DOHH2 (cell line): ENCODE results near the gene PIGQ.
"Not testable (repeated sequence)": the region's sequence is repeated elsewhere in the genome, so short reads cannot be mapped to it uniquely, and the experiment has no call there.

ENCODE experiments used
- H3F3A ChIP-seq: fragments of 200-600 bp; sonication (generic), shearing (Covaris generic); 2 replicates; pipeline ENCODE4 v1.6.0; 2016; ENCODE audit warnings: antibody characterized with exemption, mild to moderate bottlenecking; ENCODE audit not compliant: control insufficient read depth, insufficient read depth
- H3K27ac ChIP-seq: fragments of 200-600 bp; sonication (generic); 2 replicates; pipeline ENCODE4 v1.5.1; 2014; ENCODE audit warnings: low read depth, mild to moderate bottlenecking, low read length, moderate library complexity
- H3K27me3 ChIP-seq: fragments of 200-600 bp; sonication (generic); 2 replicates; pipeline ENCODE4 v1.6.1; 2014; ENCODE audit warnings: mild to moderate bottlenecking, low read length, mixed read lengths; ENCODE audit not compliant: control insufficient read depth
- H3K36me3 ChIP-seq: fragments of 200-600 bp; sonication (generic); 2 replicates; pipeline ENCODE4 v1.6.1; 2014; ENCODE audit warnings: mild to moderate bottlenecking, low read length, moderate library complexity, mixed read lengths; ENCODE audit not compliant: control insufficient read depth
- H3K4me1 ChIP-seq: fragments of 200-600 bp; sonication (generic); 2 replicates; pipeline ENCODE4 v1.6.1; 2014; ENCODE audit warnings: mild to moderate bottlenecking, low read length, mixed read lengths; ENCODE audit not compliant: control insufficient read depth
- H3K4me2 ChIP-seq: fragments of 200-600 bp; sonication (generic); 2 replicates; pipeline ENCODE4 v1.6.0; 2014; ENCODE audit warnings: mild to moderate bottlenecking, low read length, moderate library complexity
- H3K4me3 ChIP-seq: fragments of 200-600 bp; sonication (generic); 2 replicates; pipeline ENCODE4 v1.5.1; 2014; ENCODE audit warnings: mild to moderate bottlenecking, low read length, mixed read lengths
- H3K79me2 ChIP-seq: fragments of 200-600 bp; sonication (generic); 2 replicates; pipeline ENCODE4 v1.6.1; 2014; ENCODE audit warnings: mild to moderate bottlenecking, low read length, mixed read lengths; ENCODE audit not compliant: control insufficient read depth
- H3K9me2 ChIP-seq: fragments of 200-600 bp; sonication (generic); replicated peaks from 2 replicates; pipeline ENCODE4 v1.6.1; 2014; ENCODE audit warnings: mild to moderate bottlenecking, low read length, mixed read lengths; ENCODE audit not compliant: control insufficient read depth
- H3K9me3 ChIP-seq: fragments of 200-600 bp; sonication (generic); 2 replicates; pipeline ENCODE4 v1.6.1; 2014; ENCODE audit warnings: antibody characterized with exemption, low read length, mixed read lengths; ENCODE audit not compliant: control insufficient read depth, insufficient read depth
- H4K20me1 ChIP-seq: fragments of 200-600 bp; sonication (generic); 2 replicates; pipeline ENCODE4 v1.6.0; 2014; ENCODE audit warnings: low read depth, mild to moderate bottlenecking, antibody characterized with exemption, low read length, moderate library complexity; ENCODE audit not compliant: control insufficient read depth, insufficient read depth
- EZH2phosphoT487 ChIP-seq: fragments of 200-600 bp; sonication (generic); IDR thresholded peaks from 2 replicates; pipeline ENCODE4 v1.6.1; 2017; ENCODE audit warnings: borderline replicate concordance, mild to moderate bottlenecking, antibody characterized with exemption, low read length, moderate library complexity, mixed read lengths
- TF ChIP-seq, protein P1 (sequence below): fragments of 200-600 bp; sonication (generic); IDR thresholded peaks from one replicate; pipeline ENCODE4 v1.5.1; 2014; ENCODE audit warnings: antibody characterized with exemption, mild to moderate bottlenecking, low read depth, low read length; ENCODE audit not compliant: poor library complexity, severe bottlenecking

The PIGQ gene

DNA sequence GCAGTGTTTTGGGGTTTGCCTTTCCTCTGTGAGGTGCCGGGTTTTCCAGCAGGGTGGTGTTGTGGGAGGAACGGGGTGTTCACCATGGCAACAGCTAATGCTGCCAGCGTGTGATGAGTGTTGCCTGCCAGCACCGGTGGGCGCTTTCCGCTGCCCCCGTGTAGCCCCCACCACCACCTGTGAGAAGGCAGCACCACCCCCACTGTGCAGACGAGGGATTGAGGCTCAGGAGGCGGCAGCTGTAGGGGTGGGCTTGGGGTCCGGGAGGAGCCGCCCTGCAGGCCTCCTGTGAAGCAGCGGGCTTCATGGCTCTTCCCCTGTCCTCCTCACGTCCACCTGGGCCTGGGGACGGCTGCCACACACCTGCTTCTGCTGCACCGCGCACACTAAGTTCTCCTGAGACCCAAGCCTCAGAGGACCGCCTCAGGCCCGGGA lies 25.3 kb downstream of the PIGQ start:
- Histone ChIP-seq H4K20me1 (peaks cover 4% of the 10 kb centered on the region; the same call in 1 of the 2 replicates), H3K4me1 (peaks cover 34% of the 10 kb centered on the region), H3K27ac (no peak overlapping the region), H3K9me3 (no peaks in the 10 kb centered on the region; the same call in 1 of the 2 replicates), H3K36me3 (peaks cover 4% of the 10 kb centered on the region), H3K4me3 (no peak overlapping the region), H3F3A (no peaks in the 10 kb centered on the region), H3K4me2 (no peak overlapping the region), H3K79me2 (peaks cover 61% of the 10 kb centered on the region), H3K9me2 (no peaks in the 10 kb centered on the region), H3K27me3 (no peaks in the 10 kb centered on the region)
- TF ChIP-seq, protein P1, sequence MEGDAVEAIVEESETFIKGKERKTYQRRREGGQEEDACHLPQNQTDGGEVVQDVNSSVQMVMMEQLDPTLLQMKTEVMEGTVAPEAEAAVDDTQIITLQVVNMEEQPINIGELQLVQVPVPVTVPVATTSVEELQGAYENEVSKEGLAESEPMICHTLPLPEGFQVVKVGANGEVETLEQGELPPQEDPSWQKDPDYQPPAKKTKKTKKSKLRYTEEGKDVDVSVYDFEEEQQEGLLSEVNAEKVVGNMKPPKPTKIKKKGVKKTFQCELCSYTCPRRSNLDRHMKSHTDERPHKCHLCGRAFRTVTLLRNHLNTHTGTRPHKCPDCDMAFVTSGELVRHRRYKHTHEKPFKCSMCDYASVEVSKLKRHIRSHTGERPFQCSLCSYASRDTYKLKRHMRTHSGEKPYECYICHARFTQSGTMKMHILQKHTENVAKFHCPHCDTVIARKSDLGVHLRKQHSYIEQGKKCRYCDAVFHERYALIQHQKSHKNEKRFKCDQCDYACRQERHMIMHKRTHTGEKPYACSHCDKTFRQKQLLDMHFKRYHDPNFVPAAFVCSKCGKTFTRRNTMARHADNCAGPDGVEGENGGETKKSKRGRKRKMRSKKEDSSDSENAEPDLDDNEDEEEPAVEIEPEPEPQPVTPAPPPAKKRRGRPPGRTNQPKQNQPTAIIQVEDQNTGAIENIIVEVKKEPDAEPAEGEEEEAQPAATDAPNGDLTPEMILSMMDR = no peak
- no peak for TF ChIP-seq EZH2phosphoT487

- Histone ChIP-seq H3K27ac (no peak overlapping the region), H3K4me2 (no peak overlapping the region), H3K36me3 (peaks cover 4% of the 10 kb centered on the region), H3K4me1 (peaks cover 25% of the 10 kb centered on the region), H3K9me2 (no peaks in the 10 kb centered on the region), H3K27me3 (no peaks in the 10 kb centered on the region), H3K79me2 (peaks cover 53% of the 10 kb centered on the region), H3K9me3 (no peaks in the 10 kb centered on the region; the same call in 1 of the 2 replicates), H3F3A (no peaks in the 10 kb centered on the region), H3K4me3 (no peak overlapping the region), H4K20me1 (no peaks in the 10 kb centered on the region; the same call in 1 of the 2 replicates)
- TF ChIP-seq, protein P1 = no peak
- no peak for TF ChIP-seq EZH2phosphoT487
Observed at GRCh38 chr16:595942-596735, 26.4 kb downstream of the PIGQ start.

DNA sequence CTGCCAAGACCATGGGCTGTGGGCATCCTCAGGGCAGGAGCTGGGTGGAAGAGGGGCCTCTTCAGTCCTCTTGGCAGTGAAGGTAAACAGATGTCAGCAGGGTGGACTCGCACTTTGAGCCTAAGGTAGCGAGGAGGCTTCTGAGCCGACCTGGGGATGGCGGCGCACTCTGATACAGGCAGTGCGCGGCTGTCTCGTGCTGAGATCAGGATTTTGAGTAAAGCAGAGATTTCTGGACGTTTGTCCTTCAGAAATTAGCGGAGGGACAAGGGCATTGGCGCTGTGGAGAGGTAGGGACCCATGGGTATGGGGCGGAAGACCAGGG lies 26.9 kb downstream of the PIGQ start:
- TF ChIP-seq, protein P1 = no peak
- no peak for TF ChIP-seq EZH2phosphoT487
- peaks cover 52% of the 10 kb centered on the region for H3K79me2 ChIP-seq
- no peaks in the 10 kb centered on the region; the same call in 1 of the 2 replicates for H3K9me3 ChIP-seq
- H3K4me1 ChIP-seq = peaks cover 24% of the 10 kb centered on the region
- no peak overlapping the region for H3K27ac ChIP-seq
- peaks cover 4% of the 10 kb centered on the region for H3K36me3 ChIP-seq
- no peaks in the 10 kb centered on the region for H3F3A ChIP-seq
- H3K27me3 ChIP-seq = no peaks in the 10 kb centered on the region
- no peak overlapping the region for H3K4me3 ChIP-seq
- H3K4me2 ChIP-seq = no peak overlapping the region
- H4K20me1 ChIP-seq = no peaks in the 10 kb centered on the region
- H3K9me2 ChIP-seq = no peaks in the 10 kb centered on the region

GRCh38 chr16:597655-598054 lies 27.9 kb downstream of the PIGQ start:
- not testable (repeated sequence) for H3K27me3 ChIP-seq

More at GRCh38 chr16:597655-598054, 27.9 kb downstream of the PIGQ start:
- H3K4me2 ChIP-seq, H3F3A ChIP-seq, H3K36me3 ChIP-seq, H4K20me1 ChIP-seq, H3K4me3 ChIP-seq, H3K27ac ChIP-seq, H3K9me3 ChIP-seq, H3K9me2 ChIP-seq: not testable (repeated sequence)
- Histone ChIP-seq H3K79me2 (peaks cover 42% of the 10 kb centered on the region), H3K4me1 (peaks cover 14% of the 10 kb centered on the region)
